Measurements from ENCODE around the gene ENOX1.
"Not testable (repeated sequence)": the region's sequence is repeated elsewhere in the genome, so short reads cannot be mapped to it uniquely, and the experiment has no call there.

The ENOX1 gene

DNA sequence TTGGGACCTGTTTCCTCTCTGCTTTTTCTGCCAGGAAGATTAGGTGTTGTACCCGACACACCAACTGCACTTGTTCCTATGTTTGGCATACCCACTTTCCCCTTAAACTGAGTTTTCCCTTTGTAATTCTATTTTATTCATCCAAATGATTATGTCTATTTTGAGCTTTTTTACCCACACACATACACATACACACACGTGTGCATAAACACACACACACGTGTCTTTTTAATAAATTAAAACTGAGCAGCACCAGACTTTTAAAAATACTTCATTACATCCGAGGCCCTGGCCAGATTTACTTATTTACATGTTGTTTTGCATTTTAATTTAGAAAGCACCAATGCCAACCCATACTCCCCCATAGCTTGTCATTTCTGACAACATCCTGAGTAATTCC is 413.4 kb downstream of the ENOX1 start:
- DNase-seq: no peak

DNA sequence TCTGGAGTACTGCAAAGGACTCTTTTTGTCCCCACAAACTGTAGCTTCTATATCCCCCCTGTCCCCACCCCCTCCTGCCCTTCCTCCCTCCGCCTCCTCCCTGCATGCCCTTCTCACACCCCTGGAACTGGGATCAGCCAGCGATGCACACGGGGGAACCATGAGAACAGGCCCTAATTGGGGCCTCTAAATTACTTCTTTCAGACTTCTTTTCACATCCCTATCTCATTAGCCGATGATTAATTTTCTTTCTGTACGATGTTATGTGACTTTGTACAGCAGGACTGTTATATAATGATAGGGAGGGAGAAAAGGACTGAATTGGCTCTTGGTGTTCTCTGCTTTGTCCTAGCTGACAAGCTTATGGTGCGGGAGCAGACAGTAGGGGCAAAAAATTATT is 415.9 kb downstream of the ENOX1 start:
- no peak for DNase-seq

DNA sequence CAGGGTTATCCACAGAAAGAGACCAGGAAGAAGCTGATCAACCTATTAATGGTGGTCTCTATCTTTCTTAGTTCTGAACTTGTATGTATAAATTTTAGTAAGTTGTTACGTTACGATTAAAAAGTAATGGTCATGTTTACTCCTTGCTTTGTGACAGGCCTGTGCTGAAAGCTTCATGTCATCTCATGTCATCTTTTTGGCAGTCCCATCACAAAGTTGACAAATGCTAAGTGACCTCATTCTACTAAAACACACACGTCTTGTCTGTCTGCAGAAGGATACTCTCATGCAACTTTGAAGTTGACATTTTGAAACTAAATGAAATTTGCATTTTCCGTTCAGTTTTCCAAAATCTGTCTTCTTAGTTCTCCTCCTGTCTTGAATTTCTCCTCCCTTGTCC is 417.5 kb downstream of the ENOX1 start:
- DNase-seq: no peak

DNA sequence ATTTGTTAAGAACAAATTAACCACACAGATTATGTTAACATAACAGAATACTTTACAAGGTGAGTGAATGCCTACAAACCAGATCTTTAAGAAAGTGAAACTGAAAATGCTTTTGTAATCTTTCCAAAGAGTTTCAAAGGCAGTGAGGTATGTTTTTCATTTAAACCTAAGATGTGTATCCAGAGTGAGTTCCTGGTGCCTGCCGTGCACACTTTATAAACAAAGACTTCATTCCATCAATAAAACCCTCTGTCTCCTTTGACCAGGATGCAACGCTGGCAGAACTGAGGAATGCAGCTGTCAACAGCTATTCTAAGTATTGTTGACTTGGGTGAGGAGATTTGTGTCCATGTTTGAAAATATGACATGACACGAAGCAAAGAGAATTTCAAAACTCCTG is 418.8 kb downstream of the ENOX1 start:
- DNase-seq: no peak

DNA sequence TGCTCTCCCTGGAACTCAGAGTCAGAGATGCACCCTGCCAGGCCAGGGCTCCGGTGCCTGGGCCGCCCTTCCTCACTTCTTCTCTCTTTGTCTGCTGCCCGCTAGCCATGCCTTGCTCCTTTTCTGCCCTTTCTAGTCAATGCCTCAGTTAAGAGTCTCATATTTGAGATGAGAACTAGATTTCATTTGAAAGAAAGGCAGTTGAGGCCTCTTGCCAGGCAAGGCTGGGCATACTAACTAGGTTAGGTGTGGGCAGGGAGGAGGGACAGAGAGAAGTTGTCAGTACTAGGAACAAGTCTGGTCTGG is 421.8 kb downstream of the ENOX1 start:
- DNase-seq: no peak

DNA sequence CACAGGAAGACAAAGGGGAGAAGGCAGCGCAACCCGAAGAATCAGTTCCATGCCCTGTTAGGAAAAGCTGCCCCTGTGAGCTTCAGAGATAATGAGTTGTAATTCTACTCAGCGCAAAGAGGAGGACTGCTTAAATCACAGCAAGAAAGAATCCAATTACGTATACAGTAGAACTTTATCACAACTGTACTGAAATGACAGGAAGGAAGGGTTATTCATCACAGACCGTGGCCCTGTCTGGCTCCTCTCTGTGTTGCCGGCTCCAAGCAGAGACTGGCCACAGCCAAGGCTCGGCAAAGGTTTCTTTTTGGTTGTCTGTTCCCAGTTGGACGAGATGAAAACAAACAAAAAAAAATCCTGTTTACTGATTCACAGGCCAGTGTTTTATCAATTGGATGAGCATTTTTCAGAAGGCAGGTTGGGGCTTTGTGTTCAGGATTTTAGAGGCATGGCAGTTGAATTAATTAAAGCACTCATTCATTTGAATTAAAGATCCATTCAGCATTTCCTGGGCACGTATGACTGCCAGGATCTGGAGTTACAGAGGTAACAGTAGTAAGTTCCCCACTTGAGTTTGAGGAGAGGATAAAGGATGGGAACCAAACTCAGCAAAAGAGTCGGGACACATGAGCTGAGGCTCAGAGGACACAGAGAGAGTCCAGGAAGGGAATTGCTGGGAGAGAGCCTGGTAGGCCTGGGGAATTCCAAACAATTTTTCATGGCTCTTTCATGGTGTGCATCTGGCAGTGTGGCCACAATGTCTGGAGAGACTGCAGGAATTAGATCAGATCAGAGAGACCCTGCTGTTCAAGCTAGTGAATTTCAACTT is 422.3 kb downstream of the ENOX1 start:
- no peak for DNase-seq

DNA sequence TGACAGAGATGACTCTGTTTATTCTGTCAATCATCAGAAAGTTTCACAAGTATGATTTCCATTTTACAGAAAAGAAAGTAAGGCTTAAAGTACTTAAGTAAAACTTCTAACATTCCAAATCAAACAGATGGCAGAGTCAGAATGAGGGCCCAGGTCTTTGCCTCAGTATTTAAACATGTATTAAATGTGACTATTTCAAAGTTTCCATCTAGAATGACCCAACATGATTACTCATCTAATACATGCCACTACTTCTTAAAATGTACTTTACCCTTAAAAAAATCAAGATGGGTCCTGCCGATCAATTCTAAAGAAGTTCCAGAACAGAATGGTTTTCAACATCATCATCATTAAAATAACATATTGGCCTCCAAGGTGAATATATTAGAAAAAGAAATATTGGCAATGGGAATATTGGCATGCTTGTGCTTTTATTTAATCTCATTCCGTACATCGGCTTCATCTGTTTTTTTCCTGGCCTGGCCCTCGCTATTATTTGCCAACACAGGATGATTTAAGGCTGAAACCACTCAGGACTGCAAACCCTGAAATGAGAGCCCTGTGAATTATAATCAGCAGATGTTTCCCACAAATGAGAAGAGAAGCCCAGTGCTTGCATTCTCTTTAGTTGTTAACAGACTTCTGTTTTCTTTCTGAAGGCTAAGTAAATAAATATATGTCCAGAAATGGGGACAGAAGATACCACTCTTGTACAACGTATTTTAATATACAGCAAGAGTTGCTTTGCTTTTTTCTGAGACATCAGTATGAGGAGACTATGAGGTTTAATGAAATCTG is 423.4 kb downstream of the ENOX1 start:
- DNase-seq: no peak

DNA sequence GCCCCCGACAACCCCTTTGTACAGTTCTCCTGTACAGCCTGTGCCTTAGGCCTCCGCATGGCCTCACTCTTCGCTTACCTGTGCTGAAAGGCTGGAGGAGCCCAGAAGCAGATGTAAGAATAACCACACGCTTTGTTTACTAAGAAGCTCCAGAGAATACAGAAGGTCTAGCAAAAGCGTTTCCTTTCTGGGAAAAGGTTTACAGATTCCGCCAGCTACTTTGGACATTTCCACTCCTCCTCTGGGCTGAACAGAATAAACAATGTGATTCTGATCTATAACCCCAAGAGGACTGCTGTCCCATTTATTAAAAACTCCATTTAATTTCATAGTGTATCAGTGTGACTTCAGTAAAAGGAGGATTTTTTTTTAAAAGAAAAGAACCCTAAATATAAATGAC is 424.2 kb downstream of the ENOX1 start:
- no peak for DNase-seq

DNA sequence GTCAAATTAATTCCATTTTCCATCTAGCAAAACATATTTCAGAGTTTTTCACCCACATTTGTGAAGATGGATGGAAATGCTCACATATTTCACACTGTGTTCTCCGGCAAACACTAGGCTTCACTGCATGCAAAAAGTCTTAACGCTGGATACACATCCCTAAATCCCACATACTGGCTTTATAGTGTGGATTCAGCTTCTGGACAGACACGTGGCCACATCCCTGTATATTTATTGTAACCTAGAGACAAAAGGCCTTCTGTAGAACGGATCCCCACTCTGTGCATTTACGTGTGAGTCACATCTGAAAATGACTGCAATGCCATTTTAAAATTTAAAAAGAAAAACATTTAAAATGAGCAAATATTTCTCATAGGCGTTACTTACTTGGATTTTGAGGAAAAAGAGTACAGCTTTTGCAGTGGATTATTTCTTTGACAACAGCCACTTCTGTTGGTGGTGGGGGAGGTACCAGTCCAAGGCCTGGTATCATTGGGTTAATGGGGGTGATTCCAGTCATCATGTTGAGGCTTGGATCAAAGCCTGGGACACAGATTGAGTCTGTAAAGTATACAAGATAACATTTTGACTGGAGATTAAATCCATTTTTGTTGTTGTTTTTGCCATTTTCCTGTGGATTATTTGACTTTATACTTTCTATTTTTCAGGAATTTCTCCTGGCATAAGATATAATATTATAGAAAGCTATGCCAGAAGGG is 425.7 kb downstream of the ENOX1 start:
- DNase-seq: no peak

DNA sequence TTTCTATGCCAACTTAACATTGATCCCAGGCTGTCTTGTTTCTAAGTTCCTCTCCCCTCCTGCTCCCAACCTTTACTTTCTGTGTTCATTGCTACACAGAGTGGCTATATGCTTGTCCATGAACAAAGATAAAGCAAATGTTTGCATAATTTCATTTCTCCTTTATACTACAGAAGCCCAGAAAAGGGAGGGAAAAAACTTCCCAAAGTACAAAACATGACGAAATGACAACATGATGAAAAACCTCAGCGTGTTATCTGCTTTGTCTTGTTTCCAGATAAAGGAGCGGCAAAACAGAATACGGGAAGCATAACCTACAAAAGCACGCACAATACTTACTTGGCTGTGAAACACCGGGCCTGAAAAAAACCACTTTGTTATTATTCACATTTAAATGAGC is 426.6 kb downstream of the ENOX1 start:
- DNase-seq: no peak

DNA sequence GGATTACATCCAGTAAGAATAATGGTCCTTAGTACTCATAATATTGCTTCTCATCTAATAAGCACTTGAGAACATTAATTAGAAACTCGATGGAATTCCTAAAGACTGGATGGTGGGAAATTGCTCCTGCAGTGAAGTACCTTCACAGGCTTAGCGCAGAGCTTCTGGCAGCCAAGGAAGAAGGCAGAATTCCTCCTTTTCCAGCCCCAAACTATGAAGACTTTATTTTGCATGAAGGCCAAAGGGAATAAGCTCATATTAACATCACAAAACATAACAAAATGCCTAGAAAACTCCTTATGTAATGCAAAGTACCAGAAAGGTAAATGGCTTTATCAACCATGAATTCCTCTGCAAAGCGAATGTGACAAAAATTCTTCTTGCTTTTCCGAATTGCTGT is 427.2 kb downstream of the ENOX1 start:
- DNase-seq: no peak

DNA sequence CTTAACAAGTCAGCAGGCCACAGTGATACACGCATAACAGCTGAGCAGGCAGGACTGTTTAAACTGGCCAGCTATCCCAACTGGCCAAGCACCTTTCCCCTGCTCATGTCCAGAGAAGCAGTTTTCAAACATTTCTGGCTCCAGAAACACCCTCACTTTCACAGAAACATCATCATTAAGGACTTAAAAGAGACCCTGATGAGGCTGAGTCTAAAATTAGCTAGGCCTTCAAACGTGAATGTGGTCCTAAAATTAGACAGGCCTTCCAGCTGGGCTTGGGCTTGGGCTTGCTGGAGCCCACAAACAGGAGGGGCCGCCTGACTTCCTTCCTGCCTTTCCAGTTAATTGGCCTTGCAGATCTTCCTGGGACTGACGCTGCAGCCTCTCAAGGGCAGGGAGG is 429.2 kb downstream of the ENOX1 start:
- no peak for DNase-seq

DNA sequence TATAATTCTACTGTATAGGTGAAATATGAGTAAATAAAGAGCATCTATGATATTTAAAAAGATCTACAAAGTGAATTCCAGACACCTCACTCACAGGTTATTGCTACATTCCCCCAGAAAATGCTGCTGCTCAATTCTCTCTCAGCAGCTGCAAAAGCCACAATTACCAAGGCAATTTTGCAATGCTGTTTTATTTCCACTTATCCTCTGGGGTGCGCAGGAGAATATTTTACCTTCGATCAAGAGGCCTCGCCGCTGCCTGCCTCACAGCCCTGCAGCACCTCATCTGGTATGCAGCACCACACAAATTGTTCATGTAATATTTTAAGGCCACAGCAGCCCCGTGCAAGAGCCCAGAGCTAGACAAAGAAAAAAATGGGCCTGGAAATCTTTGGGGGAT is 430.2 kb downstream of the ENOX1 start:
- no peak for DNase-seq

DNA sequence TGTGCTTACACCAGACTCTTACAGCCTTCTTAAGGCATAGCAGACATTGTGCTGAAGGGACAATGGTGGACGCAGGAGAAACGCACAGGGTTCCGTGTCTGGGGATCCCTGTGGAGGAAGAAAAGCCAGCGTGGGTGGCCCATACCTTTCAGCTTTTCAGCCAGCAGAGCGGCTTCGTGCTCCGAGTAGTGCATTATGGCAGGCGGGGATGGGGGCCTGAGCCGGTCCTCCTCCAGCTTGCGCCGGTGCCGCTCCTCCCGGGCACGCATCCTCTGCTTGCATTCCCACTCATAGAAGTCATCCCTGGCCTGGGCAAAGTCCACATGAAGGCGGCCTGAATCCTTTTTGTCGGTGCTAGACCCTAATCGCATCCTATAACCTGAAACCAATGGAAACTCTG is 431.0 kb downstream of the ENOX1 start:
- DNase-seq: no peak

DNA sequence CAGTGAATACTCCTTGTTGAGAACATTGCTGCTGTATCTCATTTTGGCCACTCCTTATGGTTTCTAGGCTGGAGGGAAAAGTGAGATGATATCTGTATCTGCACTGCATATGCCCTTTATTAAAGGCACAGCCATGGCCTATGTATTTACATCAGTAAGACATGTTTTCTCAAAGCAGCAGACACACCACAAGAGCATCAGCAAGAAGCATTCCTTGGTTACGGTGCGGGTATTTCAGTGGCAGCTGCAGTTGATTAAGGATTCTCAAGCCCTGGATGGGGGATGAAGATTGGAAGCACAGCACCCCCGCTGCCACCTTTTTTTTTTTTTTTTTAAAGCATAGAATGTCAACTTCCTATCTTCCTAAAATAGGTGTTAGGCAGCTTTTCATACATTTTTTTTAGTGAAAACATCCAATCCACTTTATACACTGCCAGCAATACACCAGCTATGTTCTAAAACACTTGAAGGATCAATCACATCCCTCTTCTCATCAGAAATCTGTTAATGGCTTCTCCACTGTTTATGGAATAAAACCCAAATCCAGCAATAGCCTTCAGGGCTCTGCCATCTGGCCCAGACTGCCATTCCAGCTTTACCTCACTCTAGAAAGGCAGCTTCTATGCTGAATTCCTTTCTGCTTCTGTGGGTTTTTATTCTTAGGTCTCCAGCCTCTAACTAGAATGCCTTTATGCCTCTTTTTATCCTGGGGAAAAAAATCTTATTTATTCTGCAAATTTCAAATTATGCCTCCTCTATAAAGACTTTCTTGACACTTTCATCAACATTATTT is 432.4 kb downstream of the ENOX1 start:
- DNase-seq: no peak

DNA sequence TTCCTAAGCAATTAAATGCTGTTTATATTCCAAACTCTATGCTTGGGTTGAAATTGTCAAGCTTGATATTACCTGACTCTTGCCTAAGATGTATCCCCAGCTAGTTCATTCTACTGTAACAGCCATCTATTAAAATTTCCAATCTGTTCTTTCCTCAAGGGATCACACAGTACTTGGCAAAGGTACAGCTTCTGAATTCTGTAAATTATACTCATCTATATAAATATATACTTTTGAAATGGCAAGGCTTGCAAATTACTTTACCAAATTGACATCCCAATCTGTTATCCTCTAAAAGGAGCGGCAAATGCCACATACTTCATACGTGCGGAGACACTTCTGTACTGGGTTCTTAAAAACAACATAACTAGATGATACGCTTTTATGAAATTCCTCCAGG is 433.1 kb downstream of the ENOX1 start:
- DNase-seq: no peak

DNA sequence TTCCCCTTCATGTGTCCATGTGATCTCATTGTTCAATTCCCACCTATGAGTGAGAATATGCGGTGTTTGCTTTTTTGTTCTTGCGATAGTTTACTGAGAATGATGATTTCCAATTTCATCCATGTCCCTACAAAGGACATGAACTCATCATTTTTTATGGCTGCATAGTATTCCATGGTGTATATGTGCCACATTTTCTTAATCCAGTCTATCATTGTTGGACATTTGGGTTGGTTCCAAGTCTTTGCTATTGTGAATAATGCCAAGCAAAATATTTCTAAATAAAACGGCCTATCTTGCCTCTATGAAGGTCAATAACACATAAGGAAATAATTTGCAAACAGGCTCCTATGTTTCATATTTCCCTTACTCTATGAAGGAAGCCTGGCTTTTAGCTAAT is 435.2 kb downstream of the ENOX1 start:
- not testable (repeated sequence) for DNase-seq

DNA sequence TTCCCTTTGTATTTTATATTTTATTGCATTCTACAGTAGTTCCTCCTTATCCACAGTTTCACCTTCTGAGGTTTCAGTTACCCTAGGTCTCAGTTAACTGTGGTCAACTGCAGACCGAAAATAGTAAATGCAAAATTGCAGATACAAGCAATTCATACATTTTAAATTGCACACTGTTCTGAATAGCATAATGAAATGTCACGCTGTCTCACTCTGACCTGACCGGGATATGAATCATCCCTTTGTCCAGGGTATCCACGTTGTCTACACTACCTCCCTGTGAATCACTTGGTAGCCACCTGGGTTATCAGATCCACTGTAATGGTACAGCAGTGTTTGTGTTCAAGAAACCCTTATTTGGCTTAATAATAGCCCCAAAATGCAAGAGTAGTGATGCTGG is 438.4 kb downstream of the ENOX1 start:
- DNase-seq: no peak

DNA sequence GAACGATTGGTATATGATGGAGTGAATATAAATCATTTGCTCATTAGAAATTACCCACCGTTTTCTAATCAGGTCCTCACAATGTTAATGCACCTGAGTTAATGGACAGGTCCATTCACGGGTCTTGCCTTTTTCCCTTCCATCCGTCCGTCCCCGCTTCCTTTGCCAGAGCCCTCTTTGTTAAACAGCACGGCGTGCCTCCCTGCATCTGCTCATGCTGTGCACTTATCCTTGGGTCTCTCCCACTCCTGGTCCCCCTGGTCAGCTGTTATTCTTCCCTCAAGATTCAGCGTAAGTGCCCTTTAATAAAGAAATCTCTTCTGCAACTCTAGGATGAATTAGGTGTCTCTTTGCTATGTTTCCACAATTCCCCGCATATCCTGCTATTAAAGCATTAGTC is 438.9 kb downstream of the ENOX1 start:
- DNase-seq: no peak

DNA sequence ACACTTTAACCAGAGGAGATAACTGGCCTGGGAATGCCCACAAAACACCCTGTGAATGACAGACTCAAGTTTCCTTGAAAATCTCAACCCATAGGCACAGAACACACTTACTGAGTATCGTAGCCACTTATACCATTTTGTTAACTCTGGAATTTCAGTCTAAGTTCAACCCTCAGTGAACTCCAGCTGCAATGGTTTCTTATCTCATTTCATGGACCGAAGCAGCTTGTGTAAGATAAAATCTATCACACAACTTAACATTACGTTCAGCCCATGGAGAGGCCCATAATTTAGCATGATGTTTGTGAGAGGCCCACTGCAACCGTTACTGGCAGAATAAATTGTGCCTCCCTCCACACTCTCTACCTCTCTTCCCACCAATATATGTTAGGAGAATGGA is 440.3 kb downstream of the ENOX1 start:
- no peak for DNase-seq

DNA sequence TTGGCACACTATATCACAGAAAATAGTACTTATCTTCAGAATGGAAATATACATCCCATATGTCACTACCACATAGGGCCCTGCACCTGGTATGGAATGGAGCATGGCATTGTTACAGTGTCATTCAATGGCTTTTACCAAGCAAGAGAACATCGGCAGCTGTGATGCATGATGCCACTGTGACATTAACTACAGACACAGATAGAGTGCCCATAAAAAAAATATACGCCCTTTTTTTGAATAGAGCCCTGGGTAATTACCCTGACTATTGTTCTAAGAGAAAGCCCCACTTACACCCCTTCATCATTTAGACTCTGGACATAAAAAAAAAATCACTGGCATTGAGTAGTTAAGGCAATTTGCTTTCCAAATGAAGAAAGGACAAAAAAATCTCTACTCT is 443.1 kb downstream of the ENOX1 start:
- no peak for DNase-seq

DNA sequence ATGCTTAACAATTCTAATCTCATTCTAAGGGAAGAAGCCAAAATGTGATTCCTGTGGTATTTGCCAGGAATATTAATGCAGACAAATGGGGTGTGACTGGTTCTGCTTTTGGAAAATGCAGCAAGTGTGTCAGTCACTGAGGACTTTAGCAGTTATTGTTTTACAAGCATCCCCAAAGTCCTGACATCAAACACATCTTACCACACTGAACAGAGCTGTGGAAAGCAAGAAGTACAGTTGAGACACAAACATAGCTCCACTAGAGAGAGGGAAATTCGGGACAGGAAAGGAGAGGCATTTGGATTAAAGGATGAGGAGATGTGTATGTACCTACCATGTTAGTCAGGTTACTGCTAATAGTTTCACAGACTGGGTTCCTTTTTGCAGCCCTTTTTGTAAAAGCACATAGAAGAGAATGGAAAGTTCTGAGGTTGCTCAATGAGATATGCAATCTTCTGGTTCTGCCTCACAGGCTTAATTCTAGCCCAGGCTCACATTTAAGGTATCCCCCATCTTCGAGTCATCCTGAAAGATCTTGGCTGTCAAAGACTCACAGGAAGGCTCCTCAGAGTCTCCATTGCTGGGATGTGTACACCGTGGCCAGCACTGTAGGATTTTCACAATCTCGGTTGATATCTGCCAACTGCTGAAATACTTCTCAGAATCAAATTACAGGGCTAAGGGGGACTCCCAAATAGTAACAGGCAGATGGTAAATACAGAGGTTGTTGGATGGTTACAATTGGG is 446.8 kb downstream of the ENOX1 start:
- DNase-seq: no peak

All from amniotic stem cell (primary cell).